ENCODE data around the gene TMEM47.

Gene TMEM47

DNA sequence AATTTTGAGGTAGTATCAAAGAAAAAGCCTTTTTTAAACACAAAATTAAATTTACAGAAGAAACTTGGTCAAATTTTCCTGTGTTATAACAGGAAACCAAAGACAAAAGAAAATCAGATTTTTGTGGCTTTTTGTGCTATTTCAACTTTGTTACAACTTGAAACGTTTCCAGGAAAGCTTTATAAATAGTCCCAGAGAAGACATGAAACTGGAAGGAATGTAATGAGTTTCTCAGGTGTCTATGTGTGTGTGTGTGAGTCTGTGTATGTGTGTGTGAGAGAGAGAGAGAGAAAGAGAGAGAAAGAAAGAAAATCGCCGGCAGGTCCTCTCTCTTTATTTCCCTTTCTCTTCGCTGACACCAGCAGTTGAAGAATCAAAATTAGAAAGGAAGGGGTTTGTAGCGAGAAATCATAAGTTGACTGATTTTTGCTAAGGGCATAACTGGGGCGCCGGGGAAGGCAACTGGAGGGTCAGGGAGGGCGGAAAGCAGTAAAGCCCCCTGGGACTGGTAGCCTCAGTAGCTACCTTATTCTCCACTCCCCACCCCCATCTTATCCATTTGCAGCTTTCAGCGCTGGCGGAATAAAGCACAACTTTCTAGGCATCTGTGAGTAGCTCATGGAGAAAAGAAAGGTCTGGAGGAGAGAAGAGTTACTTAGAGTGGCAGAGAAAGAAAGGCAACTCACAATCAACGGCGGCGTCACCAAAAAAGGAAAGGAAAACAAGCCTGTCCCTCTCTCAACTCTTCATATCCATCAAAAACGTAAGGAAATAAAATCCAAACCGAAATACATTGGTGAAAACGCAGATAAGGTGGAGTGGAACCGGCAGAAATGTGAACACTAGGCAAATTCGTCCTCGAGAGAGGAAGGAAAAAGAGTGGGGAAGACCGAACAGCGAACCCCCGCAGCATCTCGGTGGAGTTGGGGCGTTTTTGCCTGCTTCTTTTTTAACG is 1.3 kb downstream of the TMEM47 start:
- H3K4me3 ChIP-seq (ENCODE audit: low read depth, low read length), result no peak overlapping the region
- DNase-seq (ENCODE audit: low read depth), result no peak
- TF ChIP-seq, protein P1, sequence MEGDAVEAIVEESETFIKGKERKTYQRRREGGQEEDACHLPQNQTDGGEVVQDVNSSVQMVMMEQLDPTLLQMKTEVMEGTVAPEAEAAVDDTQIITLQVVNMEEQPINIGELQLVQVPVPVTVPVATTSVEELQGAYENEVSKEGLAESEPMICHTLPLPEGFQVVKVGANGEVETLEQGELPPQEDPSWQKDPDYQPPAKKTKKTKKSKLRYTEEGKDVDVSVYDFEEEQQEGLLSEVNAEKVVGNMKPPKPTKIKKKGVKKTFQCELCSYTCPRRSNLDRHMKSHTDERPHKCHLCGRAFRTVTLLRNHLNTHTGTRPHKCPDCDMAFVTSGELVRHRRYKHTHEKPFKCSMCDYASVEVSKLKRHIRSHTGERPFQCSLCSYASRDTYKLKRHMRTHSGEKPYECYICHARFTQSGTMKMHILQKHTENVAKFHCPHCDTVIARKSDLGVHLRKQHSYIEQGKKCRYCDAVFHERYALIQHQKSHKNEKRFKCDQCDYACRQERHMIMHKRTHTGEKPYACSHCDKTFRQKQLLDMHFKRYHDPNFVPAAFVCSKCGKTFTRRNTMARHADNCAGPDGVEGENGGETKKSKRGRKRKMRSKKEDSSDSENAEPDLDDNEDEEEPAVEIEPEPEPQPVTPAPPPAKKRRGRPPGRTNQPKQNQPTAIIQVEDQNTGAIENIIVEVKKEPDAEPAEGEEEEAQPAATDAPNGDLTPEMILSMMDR (IDR thresholded peaks at IDR 0.05; ENCODE audit: insufficient read depth, low read depth, low read length, missing control alignments), result no peak

DNA sequence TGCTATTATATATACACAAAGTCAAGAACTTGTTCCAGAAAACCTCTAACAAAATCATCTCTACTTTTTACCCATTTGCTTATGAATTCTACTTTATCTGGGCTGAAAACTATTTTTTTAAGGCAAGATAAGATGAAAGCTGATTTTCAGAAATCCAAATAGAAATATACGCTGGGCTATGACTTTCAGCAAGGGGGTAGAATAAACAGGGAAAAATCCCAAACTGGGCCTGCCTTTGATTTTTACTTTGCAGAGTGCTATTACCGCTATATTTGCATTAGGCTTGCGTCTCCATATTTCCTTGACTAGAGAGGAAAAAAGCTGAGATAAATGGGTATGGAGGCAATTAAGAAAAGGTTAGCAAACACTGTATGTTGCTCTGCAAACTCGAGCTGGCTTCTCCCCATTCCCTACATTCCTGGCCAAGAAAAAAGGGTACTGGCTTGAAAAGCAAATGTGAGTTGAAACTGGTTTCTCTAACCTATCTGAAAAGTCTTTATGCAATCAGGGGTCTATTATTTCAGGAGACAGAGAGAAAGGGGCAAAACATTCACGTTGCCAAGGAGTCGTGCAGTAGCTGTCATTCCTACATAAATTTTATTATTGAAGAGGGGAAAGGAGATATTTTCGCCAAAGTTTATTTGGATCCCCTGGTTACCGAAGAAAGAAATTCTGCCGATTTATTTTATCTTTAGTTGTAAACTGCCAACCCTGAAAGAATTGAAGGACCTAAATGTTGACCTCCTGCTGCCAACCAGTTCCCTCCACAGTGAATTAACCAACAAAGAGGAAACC is 2.2 kb downstream of the TMEM47 start:
- no peak for DNase-seq (ENCODE audit: low read depth)
- TF ChIP-seq, protein P1 (IDR thresholded peaks at IDR 0.05; ENCODE audit: insufficient read depth, low read depth, low read length, missing control alignments), result no peak
- no peak overlapping the region for H3K4me3 ChIP-seq (ENCODE audit: low read depth, low read length)

DNA sequence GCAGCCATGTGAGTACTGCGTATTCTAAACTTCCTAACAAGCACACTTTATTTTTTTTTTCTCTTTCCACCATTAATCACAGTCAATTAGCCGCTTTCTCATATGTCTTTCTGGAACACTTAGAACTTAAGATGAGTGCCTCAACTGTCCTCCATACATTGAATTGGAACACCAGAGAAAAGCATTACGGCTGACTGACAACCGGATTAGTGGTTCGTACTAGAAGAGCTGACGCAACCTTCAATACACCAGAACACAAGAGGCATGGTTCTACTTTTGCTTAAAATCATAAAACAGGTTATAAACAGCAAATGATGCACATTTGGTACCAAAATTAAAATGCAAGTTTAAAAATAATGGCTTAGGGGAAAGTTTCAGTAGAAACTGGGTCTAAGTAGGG is 3.3 kb downstream of the TMEM47 start:
- DNase-seq (ENCODE audit: low read depth), result no peak
- TF ChIP-seq, protein P1 (IDR thresholded peaks at IDR 0.05; ENCODE audit: insufficient read depth, low read depth, low read length, missing control alignments), result no peak
- H3K4me3 ChIP-seq (ENCODE audit: low read depth, low read length), result no peak overlapping the region

DNA sequence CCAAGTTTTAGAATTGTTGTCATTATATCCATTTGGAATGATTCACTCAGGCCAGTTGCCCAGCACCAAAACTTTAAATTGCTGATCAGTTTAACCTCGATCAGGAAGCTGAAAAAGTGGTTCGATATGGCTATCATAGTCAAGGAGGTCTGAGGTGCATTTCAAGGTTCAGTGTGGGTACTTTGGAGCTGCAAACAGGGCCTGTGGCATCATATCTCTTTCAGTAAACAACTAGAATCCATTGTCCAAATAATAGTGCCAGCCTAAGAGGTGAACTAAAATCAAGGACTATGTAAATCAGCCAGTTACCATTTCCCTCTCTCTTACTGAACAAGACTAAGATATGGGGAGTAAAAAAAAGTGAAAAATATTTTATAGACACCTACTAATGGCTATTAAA is 14.2 kb downstream of the TMEM47 start:
- TF ChIP-seq, protein P1 (IDR thresholded peaks at IDR 0.05; ENCODE audit: insufficient read depth, low read depth, low read length, missing control alignments), result no peak
- no peak for DNase-seq (ENCODE audit: low read depth)
- H3K4me3 ChIP-seq (ENCODE audit: low read depth, low read length), result no peak overlapping the region

DNA sequence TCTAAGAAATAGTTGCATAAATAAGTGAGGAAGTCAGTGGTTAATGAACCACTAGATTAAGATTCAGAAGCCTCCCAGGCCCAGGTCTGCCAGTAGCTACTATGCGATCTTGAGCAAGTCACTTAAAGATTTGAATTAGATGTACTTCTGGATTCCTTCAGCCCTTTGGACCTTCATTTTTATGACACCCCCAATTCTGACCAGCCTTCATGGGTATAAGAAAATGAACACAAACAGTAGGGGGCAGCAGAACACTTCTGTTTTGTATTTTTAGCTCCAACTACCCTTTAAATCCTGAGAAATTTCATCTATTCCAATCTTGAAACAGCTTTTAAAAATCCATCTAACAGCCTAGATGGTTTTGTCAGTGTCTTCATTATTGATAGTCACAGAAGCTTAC is 19.0 kb downstream of the TMEM47 start:
- DNase-seq (ENCODE audit: low read depth), result peak; percentile 11
- TF ChIP-seq, protein P1 (IDR thresholded peaks at IDR 0.05; ENCODE audit: insufficient read depth, low read depth, low read length, missing control alignments), result no peak

DNA sequence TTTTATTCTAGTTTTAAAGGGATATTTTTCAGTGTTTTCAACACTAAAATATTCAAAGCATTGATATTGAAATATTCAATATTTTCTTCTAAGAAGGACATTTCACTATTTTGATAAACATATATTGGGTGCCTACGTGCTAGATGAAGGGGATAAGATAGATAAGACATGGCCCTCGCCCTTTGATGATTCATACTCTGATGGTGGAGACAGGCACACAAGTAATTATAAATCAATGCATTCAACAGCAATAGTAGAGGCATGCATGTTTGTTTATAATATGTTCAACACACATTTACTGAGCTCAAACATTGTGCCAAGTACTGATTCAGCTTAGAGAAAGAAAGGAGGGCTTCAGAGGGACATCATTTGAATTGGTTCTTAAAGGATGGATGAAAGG is 22.7 kb downstream of the TMEM47 start:
- H3K4me3 ChIP-seq (ENCODE audit: low read depth, low read length), result no peak overlapping the region
- TF ChIP-seq, protein P1 (IDR thresholded peaks at IDR 0.05; ENCODE audit: insufficient read depth, low read depth, low read length, missing control alignments), result no peak
- no peak for DNase-seq (ENCODE audit: low read depth)

More for the DNA sequence above, 19.0 kb downstream of the TMEM47 start:
- no peak overlapping the region for H3K4me3 ChIP-seq (ENCODE audit: low read depth, low read length)
